ENCODE measurements around the gene RGL2. TPM values are rescaled to one million over a fixed set of nuclear protein-coding genes. Genes with fewer than 3 reads are reported as not detected.

Gene RGL2
- total and polyA plus RNA-seq, 9 donors: 26.9 to 82.0 (median 64.9) TPM

DNA sequence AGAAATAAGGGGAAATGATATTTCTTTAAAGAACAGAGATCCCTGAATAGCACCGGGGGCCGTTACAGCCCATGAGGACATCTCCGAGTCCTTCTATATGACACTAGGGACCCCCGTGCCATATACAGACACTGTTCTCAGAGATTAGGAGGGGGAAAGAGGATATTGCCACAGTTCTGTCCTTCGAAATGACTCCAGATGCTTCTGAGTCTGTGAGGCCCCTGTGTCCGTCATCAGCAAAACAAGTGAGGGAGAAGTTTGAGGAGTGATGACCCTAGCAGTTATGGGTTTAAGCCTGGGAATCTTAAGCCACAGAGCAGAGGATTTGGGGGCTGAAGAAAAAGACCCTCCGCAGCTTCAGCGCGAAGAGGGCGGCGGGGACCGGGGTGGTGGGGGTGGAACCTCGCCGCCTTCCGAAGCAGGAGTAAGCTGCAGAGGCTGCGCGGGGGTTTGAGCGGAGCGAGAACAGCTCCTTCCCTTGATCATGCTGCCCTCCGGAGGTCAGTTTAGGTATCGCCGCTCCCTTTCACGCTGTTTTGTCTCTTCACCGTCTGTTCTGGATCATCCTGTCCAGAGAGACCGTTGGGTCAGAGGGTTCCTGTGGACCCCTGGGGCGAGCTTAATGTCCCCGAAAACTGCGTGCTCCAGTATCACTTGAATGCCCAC, 50.6 kb downstream of the RGL2 start:
- 1 to 3% (median 2%) methylated on average over 27 to 28 of the region's 28 CpGs for WGBS, 3 donors
- DNase-seq: peak; percentile 81 to 94 (median 93)
- Histone ChIP-seq H3K36me3 (no peaks in the 10 kb centered on the region), H3K27ac (peak overlapping the region; percentile 73 to 84), H3K27me3 (no peaks in the 10 kb centered on the region), H3K9me3 (no peaks in the 10 kb centered on the region), H3K4me3 (peak overlapping the region; percentile 51), H3K4me1 (ENCODE audit: insufficient read depth) (peaks cover 3% of the 10 kb centered on the region)
- TF ChIP-seq, protein P1, sequence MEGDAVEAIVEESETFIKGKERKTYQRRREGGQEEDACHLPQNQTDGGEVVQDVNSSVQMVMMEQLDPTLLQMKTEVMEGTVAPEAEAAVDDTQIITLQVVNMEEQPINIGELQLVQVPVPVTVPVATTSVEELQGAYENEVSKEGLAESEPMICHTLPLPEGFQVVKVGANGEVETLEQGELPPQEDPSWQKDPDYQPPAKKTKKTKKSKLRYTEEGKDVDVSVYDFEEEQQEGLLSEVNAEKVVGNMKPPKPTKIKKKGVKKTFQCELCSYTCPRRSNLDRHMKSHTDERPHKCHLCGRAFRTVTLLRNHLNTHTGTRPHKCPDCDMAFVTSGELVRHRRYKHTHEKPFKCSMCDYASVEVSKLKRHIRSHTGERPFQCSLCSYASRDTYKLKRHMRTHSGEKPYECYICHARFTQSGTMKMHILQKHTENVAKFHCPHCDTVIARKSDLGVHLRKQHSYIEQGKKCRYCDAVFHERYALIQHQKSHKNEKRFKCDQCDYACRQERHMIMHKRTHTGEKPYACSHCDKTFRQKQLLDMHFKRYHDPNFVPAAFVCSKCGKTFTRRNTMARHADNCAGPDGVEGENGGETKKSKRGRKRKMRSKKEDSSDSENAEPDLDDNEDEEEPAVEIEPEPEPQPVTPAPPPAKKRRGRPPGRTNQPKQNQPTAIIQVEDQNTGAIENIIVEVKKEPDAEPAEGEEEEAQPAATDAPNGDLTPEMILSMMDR (IDR thresholded peaks at IDR 0.05): peak; percentile 94 to 96 (median 95)
- no peak for TF ChIP-seq POLR2A (IDR thresholded peaks at IDR 0.05)
- intact Hi-C loops (cut with DNase I): loop anchor here (2.0 to 10.0 kb wide), 5 partner anchors 85 to 243 kb away; partner anchors contain the start of gene HLA-DOA (in 3 of the 4)

DNA sequence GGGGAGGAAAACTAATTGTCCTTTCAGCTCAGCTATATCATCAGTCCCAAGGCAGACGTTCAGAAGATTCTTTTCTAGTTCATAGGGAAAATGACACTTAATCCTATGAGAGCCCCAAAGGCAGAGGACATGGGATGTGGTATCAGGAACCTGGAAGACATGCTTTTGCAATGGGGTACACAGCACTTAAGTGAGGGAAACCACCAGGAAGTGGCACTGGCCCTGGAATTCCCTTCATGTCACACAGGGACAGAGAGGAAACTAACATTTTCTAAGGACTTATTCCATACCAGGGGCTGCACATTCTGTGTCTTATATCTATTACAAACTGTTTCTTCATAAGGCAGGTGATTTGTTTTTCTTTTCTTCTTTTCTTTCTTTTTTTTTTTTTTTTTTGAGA, 55.3 kb downstream of the RGL2 start:
- no peak overlapping the region for H3K27ac ChIP-seq
- WGBS, 3 donors: 24 to 32% (median 31%) methylated on average over 1 of the region's 1 CpG
- no peak overlapping the region for H3K4me3 ChIP-seq
- no peak for DNase-seq
- no peaks in the 10 kb centered on the region for H3K36me3 ChIP-seq
- H3K27me3 ChIP-seq: no peaks in the 10 kb centered on the region
- no peaks in the 10 kb centered on the region for H3K4me1 ChIP-seq (ENCODE audit: insufficient read depth)
- intact Hi-C loops (cut with DNase I): loop anchor here in 2 of 4 donors (10.0 kb wide), 1 partner anchor 239 kb away; the partner anchor contains the start of gene HLA-DOA (in 2 of the 2)
- H3K9me3 ChIP-seq: no peaks in the 10 kb centered on the region
- TF ChIP-seq POLR2A (IDR thresholded peaks at IDR 0.05) (no peak), EP300 (IDR thresholded peaks at IDR 0.05) (no peak)
- TF ChIP-seq, protein P1 (IDR thresholded peaks at IDR 0.05): no peak

DNA sequence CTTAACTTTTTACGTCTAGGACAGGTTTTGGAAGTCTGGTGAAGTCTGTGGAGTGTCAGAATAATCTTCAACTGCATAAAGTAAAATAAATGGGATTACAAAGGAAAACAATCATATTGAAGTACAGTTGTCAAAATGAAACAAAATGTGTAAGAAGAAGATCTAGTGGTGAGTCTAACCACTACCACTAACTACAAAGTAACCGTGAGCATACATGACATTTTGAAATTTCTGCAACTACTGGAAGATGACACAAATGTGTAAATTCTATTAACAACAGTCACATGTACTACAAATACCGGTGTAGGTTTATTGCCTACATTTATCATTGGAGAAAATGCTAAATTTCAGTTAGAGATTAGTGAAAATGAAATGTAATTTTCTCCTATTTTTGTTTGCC, 56.8 kb downstream of the RGL2 start:
- H3K27ac ChIP-seq: no peak overlapping the region
- no peaks in the 10 kb centered on the region for H3K36me3 ChIP-seq
- no peaks in the 10 kb centered on the region for H3K9me3 ChIP-seq
- no peak overlapping the region for H3K4me3 ChIP-seq
- intact Hi-C loops (cut with DNase I): loop anchor here in 2 of 4 donors (10.0 kb wide), 1 partner anchor 237 kb away; the partner anchor contains the start of gene HLA-DOA (in 2 of the 2)
- TF ChIP-seq, protein P1 (IDR thresholded peaks at IDR 0.05): no peak
- TF ChIP-seq POLR2A (IDR thresholded peaks at IDR 0.05) (no peak), EP300 (IDR thresholded peaks at IDR 0.05) (no peak)
- H3K27me3 ChIP-seq: no peaks in the 10 kb centered on the region
- no peaks in the 10 kb centered on the region for H3K4me1 ChIP-seq (ENCODE audit: insufficient read depth)
- no peak for DNase-seq
- 51 to 54% (median 54%) methylated on average over 3 of the region's 3 CpGs for WGBS, 3 donors

Small RNA genes lying within 50 kb of the gene (microRNA-seq; reads per million reads assigned to microRNA genes)
- gene MIR6834: 0 reads per million in 3 donors
- 0 to 0.16 (median 0) reads per million in 3 donors for gene MIR6873

Other genes with a start within 250 kb of the RGL2 start
- gene HLA-DPA1, start 225.3 kb downstream of the RGL2 start, total RNA-seq: 10 to 100 TPM; 11.8 to 62.0 (median 46.8) TPM
- 100 to 1,000 TPM in 1 of 2 donors, 10 to 100 TPM in 1; 26.7 to 304 TPM for gene HLA-DPA1, start 225.3 kb downstream of the RGL2 start, polyA plus RNA-seq
- 10 to 100 TPM; 19.4 to 85.8 (median 44.7) TPM for gene HLA-DPB1, start 223.0 kb downstream of the RGL2 start, total RNA-seq
- gene HLA-DPB1, start 223.0 kb downstream of the RGL2 start, polyA plus RNA-seq: 100 to 1,000 TPM in 1 of 2 donors, 10 to 100 TPM in 1; 39.5 to 120 TPM
- 1 to 10 TPM in 2 of 7 donors, under 1 TPM in 5; 0.53 to 1.2 (median 0.92) TPM for gene COL11A2, start 106.5 kb downstream of the RGL2 start, total RNA-seq
- gene COL11A2, start 106.5 kb downstream of the RGL2 start, polyA plus RNA-seq: under 1 TPM; 0.52 to 0.96 TPM
- 10 to 100 TPM; 19.8 to 54.0 (median 48.5) TPM for gene RXRB, start 98.3 kb downstream of the RGL2 start, total RNA-seq
- gene RXRB, start 98.3 kb downstream of the RGL2 start, polyA plus RNA-seq: 10 to 100 TPM; 40.9 to 42.1 TPM
- 10 to 100 TPM; 27.4 to 73.7 (median 61.2) TPM for gene SLC39A7, start 98.1 kb downstream of the RGL2 start, total RNA-seq
- 10 to 100 TPM; 54.0 to 80.0 TPM for gene SLC39A7, start 98.1 kb downstream of the RGL2 start, polyA plus RNA-seq
- 10 to 100 TPM in 2 of 7 donors, 1 to 10 TPM in 5; 4.0 to 18.4 (median 7.7) TPM for gene HSD17B8, start 94.3 kb downstream of the RGL2 start, total RNA-seq
- 10 to 100 TPM in 1 of 2 donors, 1 to 10 TPM in 1; 9.4 to 10.3 TPM for gene HSD17B8, start 94.3 kb downstream of the RGL2 start, polyA plus RNA-seq
- 10 to 100 TPM; 20.7 to 70.6 (median 52.3) TPM for gene RING1, start 90.4 kb downstream of the RGL2 start, total RNA-seq
- 10 to 100 TPM; 37.3 to 51.7 TPM for gene RING1, start 90.4 kb downstream of the RGL2 start, polyA plus RNA-seq
- 10 to 100 TPM; 24.0 to 55.6 (median 45.2) TPM for gene VPS52, start 27.1 kb downstream of the RGL2 start, total RNA-seq
- 10 to 100 TPM; 39.5 to 56.7 TPM for gene VPS52, start 27.1 kb downstream of the RGL2 start, polyA plus RNA-seq
- 1,000 to 10,000 TPM; 4,177 to 8,845 (median 4,854) TPM for gene RPS18, start 26.9 kb downstream of the RGL2 start, total RNA-seq
- over 10,000 TPM in 1 of 2 donors, 1,000 to 10,000 TPM in 1; 6,405 to 11,953 TPM for gene RPS18, start 26.9 kb downstream of the RGL2 start, polyA plus RNA-seq
- gene B3GALT4, start 21.8 kb downstream of the RGL2 start, total RNA-seq: 10 to 100 TPM in 2 of 7 donors, 1 to 10 TPM in 5; 4.3 to 10.6 (median 6.9) TPM
- gene B3GALT4, start 21.8 kb downstream of the RGL2 start, polyA plus RNA-seq: 1 to 10 TPM; 2.7 to 7.4 TPM
- gene WDR46, start 9.7 kb downstream of the RGL2 start, total RNA-seq: 10 to 100 TPM; 29.1 to 58.5 (median 35.0) TPM
- 10 to 100 TPM; 25.5 to 27.0 TPM for gene WDR46, start 9.7 kb downstream of the RGL2 start, polyA plus RNA-seq
- gene PFDN6, start 9.3 kb downstream of the RGL2 start, total RNA-seq: 10 to 100 TPM in 6 of 7 donors, 1 to 10 TPM in 1; 9.8 to 46.8 (median 42.0) TPM
- gene PFDN6, start 9.3 kb downstream of the RGL2 start, polyA plus RNA-seq: 10 to 100 TPM; 80.3 to 83.0 TPM
- 100 to 1,000 TPM in 1 of 7 donors, 10 to 100 TPM in 6; 33.7 to 121 (median 66.9) TPM for gene TAPBP, start 15.1 kb upstream of the RGL2 start, total RNA-seq
- gene TAPBP, start 15.1 kb upstream of the RGL2 start, polyA plus RNA-seq: 10 to 100 TPM; 24.4 to 40.5 TPM
- gene ZBTB22, start 18.8 kb upstream of the RGL2 start, total RNA-seq: 10 to 100 TPM; 17.9 to 38.0 (median 26.1) TPM
- gene ZBTB22, start 18.8 kb upstream of the RGL2 start, polyA plus RNA-seq: 10 to 100 TPM; 13.7 to 26.5 TPM
- 10 to 100 TPM; 18.8 to 38.9 (median 33.4) TPM for gene DAXX, start 24.0 kb upstream of the RGL2 start, total RNA-seq
- gene DAXX, start 24.0 kb upstream of the RGL2 start, polyA plus RNA-seq: 10 to 100 TPM; 30.8 to 81.5 TPM
- gene KIFC1, start 92.9 kb upstream of the RGL2 start, total RNA-seq: 1 to 10 TPM in 6 of 7 donors, under 1 TPM in 1; 0.60 to 3.9 (median 2.2) TPM
- 1 to 10 TPM; 1.7 to 2.3 TPM for gene KIFC1, start 92.9 kb upstream of the RGL2 start, polyA plus RNA-seq
- gene PHF1, start 112.1 kb upstream of the RGL2 start, total RNA-seq: 100 to 1,000 TPM in 5 of 7 donors, 10 to 100 TPM in 2; 94.3 to 182 (median 123) TPM
- 100 to 1,000 TPM in 1 of 2 donors, 10 to 100 TPM in 1; 80.7 to 179 TPM for gene PHF1, start 112.1 kb upstream of the RGL2 start, polyA plus RNA-seq
- 100 to 1,000 TPM; 125 to 238 (median 177) TPM for gene CUTA, start 119.2 kb upstream of the RGL2 start, total RNA-seq
- 100 to 1,000 TPM; 173 to 250 TPM for gene CUTA, start 119.2 kb upstream of the RGL2 start, polyA plus RNA-seq
- 10 to 100 TPM; 17.5 to 60.0 (median 43.1) TPM for gene SYNGAP1, start 121.1 kb upstream of the RGL2 start, total RNA-seq
- 10 to 100 TPM; 14.6 to 29.8 TPM for gene SYNGAP1, start 121.1 kb upstream of the RGL2 start, polyA plus RNA-seq
- 10 to 100 TPM in 3 of 7 donors, 1 to 10 TPM in 4; 2.4 to 13.5 (median 8.8) TPM for gene ZBTB9, start 155.6 kb upstream of the RGL2 start, total RNA-seq
- 10 to 100 TPM in 1 of 2 donors, 1 to 10 TPM in 1; 5.5 to 10.8 TPM for gene ZBTB9, start 155.6 kb upstream of the RGL2 start, polyA plus RNA-seq